CD14-positive monocyte (primary cell): ENCODE results near the gene ARID1B. TPM values are rescaled to one million over a fixed set of nuclear protein-coding genes. Genes with fewer than 3 reads are reported as not detected.
A peak's percentile ranks its signal among the peaks of the same experiment; 100 is the strongest.

ENCODE experiments used
- DNase-seq, 3 donors: peaks; one replicate each; pipeline ENCODE4 v3.0.0-alpha.2; 2011 to 2022
- H2AFZ ChIP-seq: 2 replicates; pipeline ENCODE4 v1.6.0; 2012; ENCODE audit warnings: mild to moderate bottlenecking, low read depth, low read length, inconsistent platforms; ENCODE audit not compliant: insufficient read depth, poor library complexity, severe bottlenecking
- H3K27ac ChIP-seq, 2 donors: 1 replicate in 1 of 2; 2 replicates in 1 of 2; pipeline ENCODE4 v1.5.1; 2012 to 2013; ENCODE audit warnings: low read length in 2 of 2, control low read depth in 1 of 2, inconsistent platforms in 1 of 2, low read depth in 1 of 2, mild to moderate bottlenecking in 1 of 2
- H3K27me3 ChIP-seq, 2 donors: one replicate each; pipeline versions ENCODE4 v1.6.0 to v1.6.1; 2011 to 2013; ENCODE audit warnings: low read length in 2 of 2; ENCODE audit not compliant: control insufficient read depth in 2 of 2, insufficient read depth in 2 of 2
- H3K36me3 ChIP-seq, 2 donors: replicated peaks in 1 of 2; 1 replicate in 1 of 2; 2 replicates in 1 of 2; pipeline versions ENCODE4 v1.5.1 to v1.6.1; 2012 to 2013; ENCODE audit warnings: low read length in 2 of 2, control low read depth in 1 of 2, inconsistent platforms in 1 of 2, mild to moderate bottlenecking in 1 of 2; ENCODE audit not compliant: insufficient read depth in 2 of 2, control insufficient read depth in 1 of 2
- H3K4me1 ChIP-seq, 2 donors: 1 replicate in 1 of 2; 2 replicates in 1 of 2; pipeline versions ENCODE4 v1.5.1 to v1.6.1; 2012 to 2013; ENCODE audit warnings: low read length in 2 of 2, control low read depth in 1 of 2, inconsistent platforms in 1 of 2, mild to moderate bottlenecking in 1 of 2, moderate library complexity in 1 of 2; ENCODE audit not compliant: insufficient read depth in 2 of 2, control insufficient read depth in 1 of 2
- H3K4me2 ChIP-seq: replicated peaks from 2 replicates; pipeline ENCODE3; 2012; ENCODE audit warnings: low read length, moderate library complexity, mild to moderate bottlenecking; ENCODE audit not compliant: poor library complexity, severe bottlenecking; ENCODE audit errors: extremely low read depth
- H3K4me3 ChIP-seq, 3 experiments: fragments of 200-600 bp in 1 of 3; sonication (generic) in 1 of 3; replicated peaks in 1 of 3; 1 replicate in 2 of 3; 2 replicates in 1 of 3; pipeline ENCODE4 v1.5.1; 2011 to 2013; ENCODE audit warnings: low read length in 3 of 3, mild to moderate bottlenecking in 3 of 3, control low read depth in 2 of 3, low read depth in 2 of 3, inconsistent platforms in 1 of 3, moderate library complexity in 1 of 3
- H3K79me2 ChIP-seq: 2 replicates; pipeline ENCODE4 v1.6.0; 2012; ENCODE audit warnings: mild to moderate bottlenecking, control low read depth, inconsistent platforms, low read length, moderate library complexity; ENCODE audit not compliant: insufficient read depth
- H3K9ac ChIP-seq: 2 replicates; pipeline ENCODE4 v1.6.0; 2017; ENCODE audit warnings: low read length, mild to moderate bottlenecking; ENCODE audit not compliant: insufficient read depth, poor library complexity, severe bottlenecking
- H3K9me3 ChIP-seq, 2 donors: replicated peaks in 1 of 2; 1 replicate in 1 of 2; 2 replicates in 1 of 2; pipeline versions ENCODE4 v1.5.1 to v1.6.1; 2012 to 2013; ENCODE audit warnings: low read length in 2 of 2, control low read depth in 1 of 2; ENCODE audit not compliant: control insufficient read depth in 1 of 2, insufficient read depth in 1 of 2
- H4K20me1 ChIP-seq: 2 replicates; pipeline ENCODE4 v1.6.0; 2012; ENCODE audit warnings: mild to moderate bottlenecking, low read length, control low read depth, moderate library complexity; ENCODE audit not compliant: insufficient read depth
- H3K27ac Mint-ChIP-seq, 7 donors: one replicate each; pipeline ENCODE4 v1.8.0; 2020; ENCODE audit warnings: mild to moderate bottlenecking in 7 of 7, mixed read lengths in 7 of 7, moderate library complexity in 6 of 7, inconsistent platforms in 2 of 7
- H3K27me3 Mint-ChIP-seq, 3 donors: one replicate each; pipeline ENCODE4 v1.8.0; 2021 to 2022; ENCODE audit warnings: low read depth in 3 of 3, mild to moderate bottlenecking in 3 of 3, mixed read lengths in 3 of 3, moderate library complexity in 3 of 3, inconsistent platforms in 1 of 3
- H3K36me3 Mint-ChIP-seq, 2 donors: one replicate each; pipeline ENCODE4 v1.8.0; 2020; ENCODE audit warnings: mixed read lengths in 2 of 2, inconsistent platforms in 1 of 2, mild to moderate bottlenecking in 1 of 2
- H3K4me1 Mint-ChIP-seq: one replicate; pipeline ENCODE4 v1.8.0; 2020; ENCODE audit warnings: mild to moderate bottlenecking, mixed read lengths
- H3K4me3 Mint-ChIP-seq, 2 donors: one replicate each; pipeline ENCODE4 v1.8.0; 2020; ENCODE audit warnings: mild to moderate bottlenecking in 2 of 2, mixed read lengths in 2 of 2, moderate library complexity in 1 of 2
- H3K9me3 Mint-ChIP-seq, 7 donors: one replicate each; pipeline ENCODE4 v1.8.0; 2020 to 2022; ENCODE audit warnings: mixed read lengths in 7 of 7, mild to moderate bottlenecking in 6 of 7, moderate library complexity in 6 of 7, inconsistent platforms in 2 of 7
- CTCF ChIP-seq: fragments of 200-600 bp; IDR thresholded peaks from one replicate; pipeline ENCODE4 v1.8.0; 2022; ENCODE audit warnings: antibody characterized with exemption, mild to moderate bottlenecking
- WGBS: methylation state at CpG from one replicate; pipeline ENCODE4 v1.1.5; 2013; ENCODE audit warnings: missing lambda C conversion rate; ENCODE audit not compliant: insufficient coverage; 5-methylcytosine and 5-hydroxymethylcytosine counted together
- intact Hi-C, 2 donors: fragments of 100-400 bp; cut with micrococcal nuclease; formaldehyde crosslinking; loops; one replicate each; pipeline versions ENCODE4 v1.15.0 to v1.15.1; 2023
- polyA plus RNA-seq, 3 donors: library from polyadenylated mRNA; depleted of rRNA in 1 of 3; unstranded in 2 of 3; stranded (reverse) in 1 of 3; fragments of 300-500 nt in 2 of 3; fragments of >200 nt in 1 of 3; fragmentation: Illumina TruSeq in 2 of 3; gene quantifications; 1 replicate in 2 of 3; 2 replicates in 1 of 3; pipeline ENCODE4 v1.2.3, GENCODE V29; 2012 to 2021

Gene ARID1B
- polyA plus RNA-seq, 3 donors: 3.2 to 22.1 (median 3.8) TPM

- Mint-ChIP-seq H3K27ac (no peak overlapping the region), H3K4me3 (no peak overlapping the region)
- no peak overlapping the region for H3K4me2 ChIP-seq
Observed at GRCh38 chr6:157002774-157003173, 225.6 kb downstream of the ARID1B start.

GRCh38 chr6:157005940-157006339 lies 228.8 kb downstream of the ARID1B start:
- peak overlapping the region in 1 of 7 donors; percentile 77 for H3K27ac Mint-ChIP-seq
- intact Hi-C loops: no loop called here
- H3K9ac ChIP-seq: no peak overlapping the region
- no peaks in the 10 kb centered on the region for H3K27me3 ChIP-seq
- peaks cover 2% of the 10 kb centered on the region for H3K4me1 Mint-ChIP-seq
- no peaks in the 10 kb centered on the region for H3K9me3 ChIP-seq
- no peak for DNase-seq
- no peaks in the 10 kb centered on the region for H3K9me3 Mint-ChIP-seq
- peaks cover 65% of the 10 kb centered on the region for H3K79me2 ChIP-seq
- peaks cover 6 to 8% of the 10 kb centered on the region in 2 donors for H3K36me3 Mint-ChIP-seq
- H3K4me3 Mint-ChIP-seq: no peak overlapping the region
- no peak overlapping the region for H3K27ac ChIP-seq
- H3K36me3 ChIP-seq: no peaks in the 10 kb centered on the region
- no peak for TF ChIP-seq CTCF
- no peak overlapping the region for H3K4me2 ChIP-seq
- WGBS: 100% methylated on average over 1 of the region's 2 CpGs
- H3K27me3 Mint-ChIP-seq: peaks cover 0 to 3% (median 0%) of the 10 kb centered on the region in 3 donors
- no peak overlapping the region for H2AFZ ChIP-seq
- peaks cover 90% of the 10 kb centered on the region for H4K20me1 ChIP-seq
- no peaks in the 10 kb centered on the region for H3K4me1 ChIP-seq
- H3K4me3 ChIP-seq: no peak overlapping the region

More at GRCh38 chr6:157002774-157003173, 225.6 kb downstream of the ARID1B start:
- no peak overlapping the region for H2AFZ ChIP-seq
- no peaks in the 10 kb centered on the region for H3K36me3 ChIP-seq
- DNase-seq: no peak
- no peak overlapping the region for H3K9ac ChIP-seq
- intact Hi-C loops: no loop called here
- no peaks in the 10 kb centered on the region for H3K27me3 ChIP-seq
- no peak for TF ChIP-seq CTCF
- peaks cover 0 to 3% (median 0%) of the 10 kb centered on the region in 7 donors for H3K9me3 Mint-ChIP-seq
- WGBS: 92% methylated on average over 1 of the region's 1 CpG
- peaks cover 9 to 13% of the 10 kb centered on the region in 2 donors for H3K36me3 Mint-ChIP-seq
- H3K79me2 ChIP-seq: peaks cover 60% of the 10 kb centered on the region
- H4K20me1 ChIP-seq: peaks cover 87% of the 10 kb centered on the region
- no peaks in the 10 kb centered on the region for H3K9me3 ChIP-seq
- H3K4me3 ChIP-seq: no peak overlapping the region
- H3K4me1 ChIP-seq: no peaks in the 10 kb centered on the region
- H3K27me3 Mint-ChIP-seq: no peaks in the 10 kb centered on the region
- H3K4me1 Mint-ChIP-seq: no peaks in the 10 kb centered on the region
- H3K27ac ChIP-seq: no peak overlapping the region
